Muscle layer of colon (tissue), 2 donors: ENCODE data around the gene C19orf25.

Experiments used
- H3K27ac ChIP-seq: one replicate; pipeline ENCODE4 v1.7.0; 2013; ENCODE audit warnings: low read depth, mild to moderate bottlenecking, low read length, moderate library complexity
- H3K27me3 ChIP-seq, 2 donors: one replicate each; pipeline ENCODE4 v1.7.0; 2013; ENCODE audit warnings: low read length in 2 of 2, mild to moderate bottlenecking in 2 of 2; ENCODE audit not compliant: insufficient read depth in 2 of 2, control insufficient read depth in 1 of 2
- H3K36me3 ChIP-seq: one replicate; pipeline ENCODE4 v1.7.0; 2013; ENCODE audit warnings: mild to moderate bottlenecking, low read length; ENCODE audit not compliant: insufficient read depth
- H3K4me1 ChIP-seq: one replicate; pipeline ENCODE4 v1.7.0; 2013; ENCODE audit warnings: mild to moderate bottlenecking, low read length; ENCODE audit not compliant: insufficient read depth
- H3K4me3 ChIP-seq, 2 donors: one replicate each; pipeline ENCODE4 v1.7.0; 2013; ENCODE audit warnings: low read length in 2 of 2, low read depth in 1 of 2, mild to moderate bottlenecking in 1 of 2, moderate library complexity in 1 of 2
- H3K9ac ChIP-seq: one replicate; pipeline ENCODE4 v1.7.0; 2013; ENCODE audit warnings: low read length
- H3K9me3 ChIP-seq: one replicate; pipeline ENCODE4 v1.7.0; 2013; ENCODE audit warnings: mild to moderate bottlenecking, low read length
- donor health status: abdominal sarcoma.
- donor health status: Adenocarcinoma of cecum.

Gene C19orf25

GRCh38 chr19:1435378-1435989 lies 43.5 kb downstream of the C19orf25 start:
- H3K9ac ChIP-seq = no peak overlapping the region
- H3K4me1 ChIP-seq = peaks cover 13% of the 10 kb centered on the region
- H3K36me3 ChIP-seq = peaks cover 39% of the 10 kb centered on the region
- H3K9me3 ChIP-seq = no peaks in the 10 kb centered on the region
- no peak overlapping the region for H3K27ac ChIP-seq
- H3K4me3 ChIP-seq = no peak overlapping the region
- H3K27me3 ChIP-seq = no peaks in the 10 kb centered on the region

DNA sequence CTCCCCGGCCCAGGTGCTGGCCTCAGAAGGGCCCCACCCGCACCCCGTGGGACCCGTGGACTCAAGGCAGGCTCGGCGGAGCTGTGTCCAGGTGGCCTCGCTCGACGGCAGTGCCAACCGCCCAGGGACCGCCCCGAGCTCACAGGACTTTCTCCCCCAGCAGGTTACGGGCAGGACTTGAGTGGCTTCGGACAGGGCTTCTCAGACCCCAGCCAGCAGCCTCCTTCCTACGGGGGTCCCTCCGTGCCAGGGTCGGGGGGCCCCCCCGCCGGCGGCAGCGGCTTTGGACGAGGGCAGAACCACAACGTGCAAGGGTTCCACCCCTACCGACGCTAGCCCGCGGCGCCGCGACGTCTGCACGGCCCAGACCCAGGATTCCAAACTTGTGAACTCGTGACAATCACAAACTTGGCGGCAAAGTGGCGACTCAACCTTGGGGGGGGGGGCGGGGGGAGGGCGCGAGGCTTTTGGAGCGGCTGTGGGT lies 44.4 kb downstream of the C19orf25 start:
- Histone ChIP-seq H3K9me3 (no peaks in the 10 kb centered on the region), H3K4me3 (no peak overlapping the region), H3K36me3 (peaks cover 34% of the 10 kb centered on the region), H3K4me1 (peaks cover 11% of the 10 kb centered on the region), H3K9ac (no peak overlapping the region), H3K27me3 (no peaks in the 10 kb centered on the region), H3K27ac (no peak overlapping the region)

DNA sequence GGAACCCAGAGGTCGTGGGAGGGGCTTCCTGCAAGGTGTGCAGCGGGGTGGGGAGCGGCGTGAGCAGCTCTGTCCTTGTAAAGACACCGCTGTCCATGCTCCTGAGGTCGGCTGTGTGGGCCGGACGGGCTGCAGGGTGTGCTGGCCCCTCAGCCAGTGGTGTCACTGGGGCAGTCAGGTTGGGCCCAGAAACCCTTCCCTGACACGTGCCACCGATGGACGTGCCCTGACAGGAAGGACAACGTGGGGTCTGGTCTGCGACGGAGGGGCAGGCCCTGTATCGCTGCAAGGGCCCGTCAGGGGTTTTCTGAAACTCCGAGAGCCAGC lies 45.0 kb downstream of the C19orf25 start:
- Histone ChIP-seq H3K27me3 (no peaks in the 10 kb centered on the region), H3K27ac (no peak overlapping the region), H3K36me3 (peaks cover 37% of the 10 kb centered on the region), H3K4me3 (no peak overlapping the region), H3K9me3 (no peaks in the 10 kb centered on the region), H3K9ac (no peak overlapping the region), H3K4me1 (peaks cover 5% of the 10 kb centered on the region)

DNA sequence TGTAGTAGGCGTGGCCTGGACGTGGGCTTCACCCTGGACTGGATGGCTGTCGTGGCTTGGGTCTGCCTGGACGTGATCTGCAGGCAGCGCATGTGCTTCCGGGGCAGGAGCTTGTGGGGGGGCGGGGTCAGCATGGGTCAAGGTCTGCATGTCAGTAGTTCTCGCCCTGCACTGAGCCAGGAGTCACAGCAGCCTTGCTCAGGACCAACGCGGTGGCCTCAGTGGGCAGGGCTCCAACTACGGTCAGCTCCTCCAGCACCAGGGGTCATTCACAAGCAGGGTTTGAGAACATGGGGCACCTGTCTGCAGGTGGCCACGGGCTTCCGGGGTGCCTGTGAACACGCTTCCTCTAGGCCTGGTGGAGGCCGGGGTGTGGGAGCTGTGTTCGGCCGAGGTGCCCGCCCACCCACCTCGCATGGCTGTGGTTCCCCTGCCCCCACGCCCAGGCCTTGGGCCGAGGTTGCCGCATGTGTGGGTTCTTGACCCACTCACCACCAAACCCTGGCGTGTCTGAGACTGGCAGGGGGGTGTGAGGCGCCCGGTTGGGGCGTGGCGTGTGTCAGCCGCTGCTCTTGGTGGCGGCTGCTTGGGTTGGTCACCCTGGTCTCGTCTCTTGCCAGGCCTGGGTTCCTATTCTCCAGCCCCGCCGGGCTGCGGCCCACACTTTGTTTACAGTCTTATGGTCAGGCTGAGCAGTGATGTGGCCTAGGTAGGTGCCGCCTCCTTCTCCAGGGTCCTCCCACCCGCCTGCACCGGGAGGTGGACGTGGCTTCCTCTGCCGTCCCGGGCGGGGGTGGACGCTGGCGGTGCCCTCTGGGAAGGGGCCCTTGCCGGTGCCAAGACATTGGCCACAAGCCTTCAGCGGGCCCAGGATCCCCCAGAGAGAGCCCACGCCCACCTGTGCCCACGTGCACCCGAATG lies 45.6 kb downstream of the C19orf25 start:
- H3K4me3 ChIP-seq = no peak overlapping the region
- H3K27me3 ChIP-seq = no peaks in the 10 kb centered on the region
- peaks cover 5% of the 10 kb centered on the region for H3K4me1 ChIP-seq
- no peak overlapping the region for H3K27ac ChIP-seq
- no peaks in the 10 kb centered on the region for H3K9me3 ChIP-seq
- no peak overlapping the region for H3K9ac ChIP-seq
- H3K36me3 ChIP-seq = peaks cover 44% of the 10 kb centered on the region

- Histone ChIP-seq H3K4me1 (no peaks in the 10 kb centered on the region), H3K9ac (no peak overlapping the region), H3K27ac (no peak overlapping the region), H3K4me3 (no peak overlapping the region), H3K9me3 (no peaks in the 10 kb centered on the region), H3K27me3 (no peaks in the 10 kb centered on the region), H3K36me3 (peaks cover 52% of the 10 kb centered on the region)
Measured at GRCh38 chr19:1432507-1432887, 46.5 kb downstream of the C19orf25 start.

DNA sequence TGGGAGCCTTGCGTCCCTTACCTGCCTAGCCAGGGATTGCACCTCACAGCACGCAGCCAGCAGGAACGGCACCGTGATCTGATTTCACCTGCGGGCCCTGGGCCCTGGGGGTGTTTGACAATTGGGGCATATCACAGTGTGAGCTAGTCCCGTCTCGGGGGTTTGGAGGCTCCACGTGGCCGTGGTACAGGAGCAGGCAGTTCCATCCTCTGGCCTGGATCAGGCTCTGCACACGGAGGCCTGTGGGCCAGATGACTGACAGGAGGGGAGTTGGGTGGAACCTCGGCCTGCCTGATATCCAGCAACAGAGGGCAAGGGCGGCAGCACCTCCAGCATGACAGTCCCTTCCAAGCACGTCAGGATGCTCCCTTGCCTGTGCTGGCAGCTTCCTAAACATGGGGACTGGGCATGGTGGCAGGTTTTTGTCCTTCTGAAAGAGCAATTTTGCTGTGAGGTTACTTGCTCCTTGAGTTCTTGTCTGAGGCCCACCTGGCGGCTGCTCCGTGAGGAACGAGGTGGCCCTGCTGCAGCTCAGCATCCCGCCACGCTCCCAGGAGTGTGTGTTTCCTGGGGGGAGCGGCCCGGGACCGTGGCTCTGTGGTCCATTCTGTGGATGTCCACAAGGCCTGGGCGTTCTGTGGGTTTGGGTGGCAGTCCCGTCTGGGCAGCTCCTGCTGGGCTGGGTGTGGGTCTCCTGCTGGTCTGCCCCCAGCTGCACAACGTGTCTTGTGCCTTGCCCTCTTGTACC lies 47.1 kb downstream of the C19orf25 start:
- peaks cover 56% of the 10 kb centered on the region for H3K36me3 ChIP-seq
- no peaks in the 10 kb centered on the region for H3K9me3 ChIP-seq
- H3K4me3 ChIP-seq = no peak overlapping the region
- no peaks in the 10 kb centered on the region for H3K4me1 ChIP-seq
- no peaks in the 10 kb centered on the region for H3K27me3 ChIP-seq
- H3K27ac ChIP-seq = no peak overlapping the region
- H3K9ac ChIP-seq = no peak overlapping the region

DNA sequence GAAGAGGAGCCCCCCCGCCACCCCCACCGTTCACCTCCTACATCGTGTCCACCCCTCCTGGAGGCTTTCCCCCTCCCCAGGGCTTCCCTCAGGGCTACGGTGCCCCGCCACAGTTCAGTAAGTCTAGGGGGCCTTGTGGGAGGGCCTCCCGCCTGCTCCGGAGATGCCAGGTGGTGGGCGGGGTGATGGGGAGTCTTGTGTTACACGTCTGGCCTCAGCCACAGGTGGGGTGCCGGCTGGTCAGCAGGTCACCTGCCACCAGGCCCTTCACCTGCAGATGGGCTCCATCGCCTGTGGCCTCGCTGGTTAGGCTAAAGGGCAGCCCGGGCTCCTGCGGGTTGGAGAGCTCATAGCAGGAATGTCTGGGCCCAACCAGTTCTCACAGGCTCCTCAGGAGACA lies 48.8 kb downstream of the C19orf25 start:
- H3K27ac ChIP-seq = no peak overlapping the region
- no peaks in the 10 kb centered on the region for H3K9me3 ChIP-seq
- H3K4me3 ChIP-seq = no peak overlapping the region
- H3K36me3 ChIP-seq = peaks cover 68% of the 10 kb centered on the region
- no peaks in the 10 kb centered on the region for H3K4me1 ChIP-seq
- no peak overlapping the region for H3K9ac ChIP-seq
- no peaks in the 10 kb centered on the region for H3K27me3 ChIP-seq

- Histone ChIP-seq H3K9me3 (no peaks in the 10 kb centered on the region), H3K9ac (no peak overlapping the region), H3K27ac (no peak overlapping the region), H3K4me1 (no peaks in the 10 kb centered on the region), H3K27me3 (no peaks in the 10 kb centered on the region), H3K4me3 (no peak overlapping the region), H3K36me3 (peaks cover 73% of the 10 kb centered on the region)
Measured at GRCh38 chr19:1429750-1430149, 49.3 kb downstream of the C19orf25 start.

DNA sequence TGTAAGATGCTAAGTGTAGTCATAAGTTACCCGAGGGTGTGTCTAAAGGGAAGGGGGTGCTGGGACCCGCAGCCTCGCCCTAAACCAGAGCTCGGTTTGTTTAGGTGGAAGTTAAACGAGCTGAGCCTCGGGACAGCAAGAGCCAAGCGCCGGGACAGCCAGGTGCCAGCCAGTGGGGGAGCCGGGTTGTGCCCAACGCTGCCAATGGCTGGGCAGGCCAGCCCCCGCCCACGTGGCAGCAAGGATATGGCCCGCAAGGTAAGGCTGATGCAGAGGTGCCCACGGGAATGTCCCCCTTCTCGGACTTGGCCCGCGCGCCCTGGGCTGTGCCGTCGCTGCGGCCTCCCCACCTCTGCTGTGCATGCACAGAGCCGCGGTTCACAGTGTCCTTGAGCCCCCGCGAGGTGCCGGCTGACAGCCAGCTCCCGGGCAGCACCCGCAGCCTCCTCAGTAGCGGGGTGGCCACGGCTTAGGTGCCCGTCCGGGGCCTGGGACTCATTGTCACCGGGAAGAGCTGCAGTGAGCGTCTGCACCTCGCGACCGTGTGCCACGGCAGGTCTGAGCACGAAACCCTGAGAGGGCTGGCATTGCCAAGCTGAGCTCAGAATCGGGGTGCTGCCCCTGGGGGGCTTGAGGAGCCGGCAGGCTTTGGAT lies 50.1 kb downstream of the C19orf25 start:
- no peak overlapping the region for H3K27ac ChIP-seq
- H3K27me3 ChIP-seq = no peaks in the 10 kb centered on the region
- no peak overlapping the region for H3K9ac ChIP-seq
- H3K9me3 ChIP-seq = no peaks in the 10 kb centered on the region
- peaks cover 70% of the 10 kb centered on the region for H3K36me3 ChIP-seq
- no peaks in the 10 kb centered on the region for H3K4me1 ChIP-seq
- no peak overlapping the region for H3K4me3 ChIP-seq

DNA sequence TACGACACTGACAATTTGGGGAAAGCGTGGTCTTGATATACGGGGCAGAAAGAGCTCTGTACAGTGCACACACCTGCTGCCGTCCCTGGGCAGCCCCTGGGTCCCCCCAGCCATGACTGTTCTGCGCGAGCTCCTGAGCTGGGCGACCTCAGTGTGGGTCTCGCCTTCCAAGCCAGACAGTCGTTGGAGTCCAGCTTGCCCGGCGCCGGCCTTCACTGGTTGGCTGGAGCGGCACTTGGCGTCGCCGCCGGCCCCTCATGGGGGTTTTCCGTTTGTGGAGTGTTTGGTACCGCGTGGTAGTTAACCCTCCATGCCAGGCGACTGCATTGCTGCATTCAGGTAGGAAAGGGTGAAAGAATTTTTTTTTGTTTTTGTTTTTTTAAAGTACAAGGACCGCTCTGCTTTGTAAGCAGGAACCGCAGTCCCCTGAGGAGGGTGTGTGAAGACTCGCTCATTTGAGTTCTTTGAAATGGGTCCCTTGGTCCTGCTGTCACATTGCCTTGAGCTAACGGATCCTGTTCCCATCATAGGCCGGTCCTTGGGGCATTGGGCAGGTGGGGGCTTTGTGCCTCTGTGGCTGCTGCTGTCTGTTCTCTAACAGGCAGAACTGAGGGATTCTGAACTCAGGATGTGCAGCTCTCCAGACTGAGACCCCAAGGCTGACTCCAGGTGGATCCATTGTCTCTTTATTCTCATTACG lies 51.6 kb downstream of the C19orf25 start:
- Histone ChIP-seq H3K4me1 (peaks cover 6% of the 10 kb centered on the region), H3K9me3 (no peaks in the 10 kb centered on the region), H3K36me3 (peaks cover 67% of the 10 kb centered on the region), H3K4me3 (no peak overlapping the region), H3K27me3 (no peaks in the 10 kb centered on the region), H3K27ac (no peak overlapping the region), H3K9ac (no peak overlapping the region)
